ENCODE results near the gene HS1BP3.

GRCh38 chr2:20668451-20668850 lies 17.6 kb upstream of the HS1BP3 start:
- TF ChIP-seq CTCF (IDR thresholded peaks at IDR 0.05) (no peak), POLR2A (IDR thresholded peaks at IDR 0.05) (no peak)
